Activated naive CD4-positive, alpha-beta T cell (primary cell): ENCODE data around the gene UNC5CL.
A peak's percentile ranks its signal among the peaks of the same experiment; 100 is the strongest.

Source experiments
- DNase-seq, 4 experiments: peaks; one replicate each; lab custom pipeline; 2025; lab: John Stamatoyannopoulos, UW

The UNC5CL gene

GRCh38 chr6:41039060-41039998 is at the start of gene UNC5CL:
Gene UNC5CL (minus strand): TSS chr6:41039221. CDS start chr6:41035074, 4,147 bp downstream.
- peak in 1 of 4 experiments; percentile 41 for DNase-seq

- DNase-seq = no peak
Observed at GRCh38 chr6:41088451-41088850, 49.4 kb upstream of the UNC5CL start.

GRCh38 chr6:41085182-41085581 is 46.2 kb upstream of the UNC5CL start:
- DNase-seq = no peak

- DNase-seq = no peak
Observed at GRCh38 chr6:41083072-41083471, 44.1 kb upstream of the UNC5CL start.

- DNase-seq = peak in 1 of 4 experiments; percentile 9
Observed at GRCh38 chr6:41080621-41081020, 41.6 kb upstream of the UNC5CL start.

- DNase-seq = no peak
Observed at GRCh38 chr6:41079080-41079479, 40.1 kb upstream of the UNC5CL start.

- DNase-seq = no peak
Observed at GRCh38 chr6:41078101-41078500, 39.1 kb upstream of the UNC5CL start.

GRCh38 chr6:41077536-41077935 is 38.5 kb upstream of the UNC5CL start:
- no peak for DNase-seq

GRCh38 chr6:41075651-41076626 is 36.9 kb upstream of the UNC5CL start:
- no peak for DNase-seq

- DNase-seq = no peak
Observed at GRCh38 chr6:41074692-41075436, 35.8 kb upstream of the UNC5CL start.

GRCh38 chr6:41073968-41074691 is 35.1 kb upstream of the UNC5CL start:
- DNase-seq = no peak

- peak; percentile 38 to 70 (median 52) for DNase-seq
Observed at GRCh38 chr6:41073203-41073967, 34.4 kb upstream of the UNC5CL start.

- peak; percentile 100 for DNase-seq
Observed at GRCh38 chr6:41072836-41073202, 33.8 kb upstream of the UNC5CL start, which contains the start of gene NFYA. Gene NFYA (plus strand): TSS chr6:41072974. CDS start chr6:41079090, 6,116 bp downstream.

- peak; percentile 100 for DNase-seq
Observed at GRCh38 chr6:41071923-41072835, 33.2 kb upstream of the UNC5CL start, which contains the start of gene OARD1. Gene OARD1 (minus strand): TSS chr6:41072356. CDS start chr6:41071634, 722 bp downstream.

- no peak for DNase-seq
Observed at GRCh38 chr6:41071501-41071922, 32.5 kb upstream of the UNC5CL start.

GRCh38 chr6:41066867-41067304 is 27.9 kb upstream of the UNC5CL start:
- DNase-seq = peak in 3 of 4 experiments; percentile 21 to 46 (median 30)

- DNase-seq = no peak
Observed at GRCh38 chr6:41065550-41066026, 26.6 kb upstream of the UNC5CL start.

GRCh38 chr6:41064841-41065240 is 25.8 kb upstream of the UNC5CL start:
- DNase-seq = no peak

GRCh38 chr6:41063884-41064285 is 24.9 kb upstream of the UNC5CL start:
- DNase-seq = no peak
